Neural progenitor cell (in vitro differentiated cells): Measurements from ENCODE around the gene ZBTB20. TPM values are rescaled to one million over a fixed set of nuclear protein-coding genes. Genes with fewer than 3 reads are reported as not detected.

Source experiments
- DNase-seq: peaks from one replicate; pipeline ENCODE4 v3.0.0-alpha.2; 2016; ENCODE audit warnings: low spot score
- H2AFZ ChIP-seq: fragments of 200-600 bp; sonication (generic); replicated peaks from 2 replicates; pipeline ENCODE4 v1.6.1; 2016; ENCODE audit warnings: antibody characterized with exemption
- H3F3A ChIP-seq: fragments of 200-600 bp; sonication (generic); 2 replicates; pipeline ENCODE4 v1.6.1; 2016; ENCODE audit warnings: antibody characterized with exemption, low read depth
- H3K27ac ChIP-seq: fragments of 200-600 bp; sonication (generic); 2 replicates; pipeline ENCODE4 v1.5.1; 2016; ENCODE audit warnings: mild to moderate bottlenecking
- H3K27me3 ChIP-seq: fragments of 200-600 bp; sonication (generic); 2 replicates; pipeline ENCODE4 v1.6.1; 2016; ENCODE audit warnings: mild to moderate bottlenecking, moderate library complexity
- H3K36me3 ChIP-seq: fragments of 200-600 bp; sonication (generic); 2 replicates; pipeline ENCODE4 v1.5.1; 2016
- H3K4me1 ChIP-seq: fragments of 200-600 bp; sonication (generic); 2 replicates; pipeline ENCODE4 v1.6.1; 2016; ENCODE audit warnings: mixed run types
- H3K4me2 ChIP-seq: fragments of 200-600 bp; sonication (generic); 2 replicates; pipeline ENCODE4 v1.6.1; 2016
- H3K4me3 ChIP-seq: fragments of 200-600 bp; sonication (generic); 2 replicates; pipeline ENCODE4 v1.5.1; 2016
- H3K79me2 ChIP-seq: fragments of 200-600 bp; sonication (generic); 2 replicates; pipeline ENCODE4 v1.6.1; 2016; ENCODE audit warnings: low read depth
- H3K9ac ChIP-seq: fragments of 200-600 bp; sonication (generic); 2 replicates; pipeline ENCODE4 v1.6.1; 2016
- H3K9me3 ChIP-seq: fragments of 200-600 bp; sonication (generic); 2 replicates; pipeline ENCODE4 v1.5.1; 2016; ENCODE audit warnings: low read depth
- H4K20me1 ChIP-seq: fragments of 200-600 bp; sonication (generic); 2 replicates; pipeline ENCODE4 v1.6.1; 2016; ENCODE audit warnings: low read depth
- H3K27ac Mint-ChIP-seq: 3 replicates; pipeline ENCODE4 v1.8.0; 2021; ENCODE audit warnings: mixed read lengths
- H3K27me3 Mint-ChIP-seq: 2 replicates; pipeline ENCODE4 v1.8.0; 2022; ENCODE audit warnings: low read depth, mild to moderate bottlenecking, inconsistent platforms, moderate library complexity, mixed read lengths; ENCODE audit not compliant: insufficient read depth
- H3K36me3 Mint-ChIP-seq: 3 replicates; pipeline ENCODE4 v1.8.0; 2021; ENCODE audit warnings: mixed read lengths
- H3K4me1 Mint-ChIP-seq: 3 replicates; pipeline ENCODE4 v1.8.0; 2021; ENCODE audit warnings: mixed read lengths
- H3K4me3 Mint-ChIP-seq: 3 replicates; pipeline ENCODE4 v1.8.0; 2021; ENCODE audit warnings: mild to moderate bottlenecking, moderate library complexity, mixed read lengths
- H3K9me3 Mint-ChIP-seq: 3 replicates; pipeline ENCODE4 v1.8.0; 2020; ENCODE audit warnings: mixed read lengths
- EZH2 ChIP-seq: fragments of 200-600 bp; sonication (generic); IDR thresholded peaks from 2 replicates; pipeline ENCODE4 v1.6.1; 2017; ENCODE audit warnings: antibody characterized with exemption, mild to moderate bottlenecking, moderate library complexity
- EZH2phosphoT487 ChIP-seq: fragments of 200-600 bp; sonication (generic); IDR thresholded peaks from 2 replicates; pipeline ENCODE4 v1.6.1; 2017; ENCODE audit warnings: antibody characterized with exemption
- total RNA-seq: library from RNA; depleted of rRNA; stranded (reverse); fragments of >200 nt; gene quantifications from 2 replicates; pipeline ENCODE4 v1.2.3, GENCODE V29; 2015; ENCODE audit warnings: low replicate concordance
- TF ChIP-seq, protein P1 (sequence below): fragments of 200-600 bp; sonication (generic); IDR thresholded peaks from 2 replicates; pipeline ENCODE4 v1.5.1; 2017; ENCODE audit warnings: antibody characterized with exemption, mild to moderate bottlenecking

ZBTB20 gene
- total RNA-seq, 1 donor from 2014 or later: 1.9 TPM

DNA sequence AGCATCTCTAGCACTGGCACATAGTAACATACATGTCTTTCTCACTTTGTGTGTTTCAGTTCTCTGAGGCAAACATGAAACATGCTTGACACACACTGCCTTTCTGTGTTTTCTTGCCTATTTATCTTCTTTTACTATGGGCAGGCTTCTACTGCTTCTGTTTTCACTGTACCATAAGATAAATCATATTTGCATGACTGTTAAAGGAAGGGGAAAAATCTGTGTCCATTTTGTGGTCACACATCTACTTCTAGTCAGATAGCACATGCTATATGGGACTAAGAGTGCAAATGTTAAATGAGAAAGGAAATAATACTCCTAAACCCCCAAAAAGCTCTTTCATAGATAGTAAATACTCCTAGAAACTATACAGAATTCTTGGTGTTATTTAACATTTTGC is 386.4 kb downstream of the ZBTB20 start:
- DNase-seq: no peak
- Mint-ChIP-seq H3K4me1 (peaks cover 14% of the 10 kb centered on the region), H3K9me3 (no peaks in the 10 kb centered on the region), H3K27ac (no peak overlapping the region), H3K36me3 (no peaks in the 10 kb centered on the region), H3K4me3 (no peak overlapping the region), H3K27me3 (no peaks in the 10 kb centered on the region)
- no peaks in the 10 kb centered on the region for H3K36me3 ChIP-seq
- no peak overlapping the region for H3K4me2 ChIP-seq
- no peaks in the 10 kb centered on the region for H3K4me1 ChIP-seq
- H2AFZ ChIP-seq: no peak overlapping the region
- no peaks in the 10 kb centered on the region for H3K79me2 ChIP-seq
- H4K20me1 ChIP-seq: no peaks in the 10 kb centered on the region
- TF ChIP-seq, protein P1, sequence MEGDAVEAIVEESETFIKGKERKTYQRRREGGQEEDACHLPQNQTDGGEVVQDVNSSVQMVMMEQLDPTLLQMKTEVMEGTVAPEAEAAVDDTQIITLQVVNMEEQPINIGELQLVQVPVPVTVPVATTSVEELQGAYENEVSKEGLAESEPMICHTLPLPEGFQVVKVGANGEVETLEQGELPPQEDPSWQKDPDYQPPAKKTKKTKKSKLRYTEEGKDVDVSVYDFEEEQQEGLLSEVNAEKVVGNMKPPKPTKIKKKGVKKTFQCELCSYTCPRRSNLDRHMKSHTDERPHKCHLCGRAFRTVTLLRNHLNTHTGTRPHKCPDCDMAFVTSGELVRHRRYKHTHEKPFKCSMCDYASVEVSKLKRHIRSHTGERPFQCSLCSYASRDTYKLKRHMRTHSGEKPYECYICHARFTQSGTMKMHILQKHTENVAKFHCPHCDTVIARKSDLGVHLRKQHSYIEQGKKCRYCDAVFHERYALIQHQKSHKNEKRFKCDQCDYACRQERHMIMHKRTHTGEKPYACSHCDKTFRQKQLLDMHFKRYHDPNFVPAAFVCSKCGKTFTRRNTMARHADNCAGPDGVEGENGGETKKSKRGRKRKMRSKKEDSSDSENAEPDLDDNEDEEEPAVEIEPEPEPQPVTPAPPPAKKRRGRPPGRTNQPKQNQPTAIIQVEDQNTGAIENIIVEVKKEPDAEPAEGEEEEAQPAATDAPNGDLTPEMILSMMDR: no peak
- TF ChIP-seq EZH2 (no peak), EZH2phosphoT487 (no peak)
- H3K27ac ChIP-seq: no peak overlapping the region
- H3K27me3 ChIP-seq: no peaks in the 10 kb centered on the region
- H3K4me3 ChIP-seq: no peak overlapping the region
- no peaks in the 10 kb centered on the region for H3K9me3 ChIP-seq
- no peaks in the 10 kb centered on the region for H3F3A ChIP-seq
- no peak overlapping the region for H3K9ac ChIP-seq

DNA sequence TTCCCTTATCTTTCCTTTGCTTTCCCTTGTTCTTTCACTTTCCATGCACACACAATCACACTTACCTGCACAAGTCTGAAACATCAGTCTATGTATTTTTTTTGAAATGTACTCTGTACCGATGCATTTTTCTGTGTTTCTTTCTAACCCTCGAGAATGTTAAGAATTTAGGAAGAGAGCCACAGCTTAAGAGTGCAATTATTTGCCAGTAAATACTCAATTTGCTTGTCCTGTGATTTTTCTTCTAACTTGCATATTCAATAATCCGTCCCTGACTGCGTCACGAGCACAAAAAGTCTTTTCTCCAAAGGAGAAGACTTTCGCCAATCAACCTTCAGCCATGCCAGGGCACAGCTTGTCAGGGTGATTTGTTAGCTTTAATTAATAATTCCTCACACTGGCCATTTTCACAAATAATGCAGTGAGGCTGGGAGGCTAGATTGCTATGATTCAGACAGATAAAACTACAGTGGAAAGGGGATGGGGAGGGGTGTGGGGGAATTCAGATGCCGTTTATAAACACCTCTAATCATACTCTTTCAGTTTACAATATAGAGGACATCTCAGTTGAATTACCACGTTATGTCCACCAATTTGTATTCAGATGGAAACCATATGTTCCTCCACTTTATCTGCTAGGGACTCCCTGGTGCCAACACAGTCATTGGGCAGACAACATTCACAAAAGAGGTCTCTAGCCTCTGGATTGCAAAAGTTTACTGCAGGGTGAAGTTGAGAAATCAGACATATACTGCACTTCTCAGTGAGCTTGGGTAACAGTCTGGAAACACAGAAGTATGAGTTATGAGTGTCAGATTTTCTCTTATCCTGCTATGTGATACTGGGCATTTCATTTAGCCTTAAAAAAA is 388.0 kb downstream of the ZBTB20 start:
- Histone ChIP-seq H4K20me1 (no peaks in the 10 kb centered on the region), H3K4me2 (no peak overlapping the region), H3K27ac (no peak overlapping the region), H3K9me3 (no peaks in the 10 kb centered on the region), H3K9ac (no peak overlapping the region), H3F3A (no peaks in the 10 kb centered on the region), H3K4me3 (no peak overlapping the region), H3K36me3 (no peaks in the 10 kb centered on the region), H3K4me1 (no peaks in the 10 kb centered on the region), H3K79me2 (no peaks in the 10 kb centered on the region), H2AFZ (no peak overlapping the region), H3K27me3 (no peaks in the 10 kb centered on the region)
- DNase-seq: no peak
- no peaks in the 10 kb centered on the region for H3K9me3 Mint-ChIP-seq
- TF ChIP-seq EZH2phosphoT487 (no peak), EZH2 (no peak)
- TF ChIP-seq, protein P1: no peak
- H3K4me3 Mint-ChIP-seq: no peak overlapping the region
- H3K36me3 Mint-ChIP-seq: no peaks in the 10 kb centered on the region
- peaks cover 9% of the 10 kb centered on the region for H3K4me1 Mint-ChIP-seq
- no peak overlapping the region for H3K27ac Mint-ChIP-seq
- no peaks in the 10 kb centered on the region for H3K27me3 Mint-ChIP-seq

DNA sequence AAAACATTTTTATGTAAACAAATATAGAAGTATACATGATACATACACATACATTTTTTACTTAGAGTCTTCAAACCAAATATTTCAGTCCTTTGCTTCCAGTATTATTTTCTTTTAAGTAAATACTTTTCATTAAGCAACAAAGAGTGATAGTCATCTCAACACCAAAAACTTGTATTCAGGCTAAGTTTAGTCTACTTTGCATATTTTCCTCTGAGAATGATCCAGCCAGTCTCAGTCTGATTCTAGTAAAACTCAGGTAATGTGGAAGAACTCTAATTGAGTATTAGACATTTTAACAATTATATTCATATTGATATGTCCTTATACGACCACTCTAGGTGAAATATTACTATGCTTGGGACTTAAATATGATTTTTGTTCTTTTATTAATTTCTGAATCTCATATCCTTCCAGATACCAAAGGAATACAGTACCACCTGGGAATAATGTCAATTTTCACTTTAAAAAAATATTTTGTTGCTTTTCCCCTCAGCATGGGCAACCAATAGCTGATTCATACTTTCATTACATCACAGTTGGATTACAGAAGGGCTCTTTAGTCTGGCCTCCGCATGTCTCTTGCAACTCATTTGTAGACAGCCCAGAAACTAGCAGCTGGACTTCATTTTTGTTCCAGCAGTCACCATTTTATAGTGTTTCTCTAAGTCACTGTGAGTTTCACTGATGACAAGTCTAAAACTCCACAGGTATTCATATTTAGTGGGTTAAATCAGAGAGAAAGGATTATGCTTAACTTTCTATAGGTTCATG is 390.4 kb downstream of the ZBTB20 start:
- TF ChIP-seq EZH2phosphoT487 (no peak), EZH2 (no peak)
- TF ChIP-seq, protein P1: no peak
- H3F3A ChIP-seq: no peaks in the 10 kb centered on the region
- H3K27me3 ChIP-seq: no peaks in the 10 kb centered on the region
- no peaks in the 10 kb centered on the region for H3K79me2 ChIP-seq
- Mint-ChIP-seq H3K36me3 (no peaks in the 10 kb centered on the region), H3K4me3 (no peak overlapping the region), H3K4me1 (peaks cover 13% of the 10 kb centered on the region), H3K9me3 (no peaks in the 10 kb centered on the region), H3K27me3 (no peaks in the 10 kb centered on the region), H3K27ac (peak overlapping the region; percentile 34)
- H3K9me3 ChIP-seq: no peaks in the 10 kb centered on the region
- no peak overlapping the region for H3K27ac ChIP-seq
- H3K36me3 ChIP-seq: no peaks in the 10 kb centered on the region
- no peaks in the 10 kb centered on the region for H3K4me1 ChIP-seq
- no peaks in the 10 kb centered on the region for H4K20me1 ChIP-seq
- no peak for DNase-seq
- H3K4me2 ChIP-seq: no peak overlapping the region
- no peak overlapping the region for H3K9ac ChIP-seq
- no peak overlapping the region for H3K4me3 ChIP-seq
- no peak overlapping the region for H2AFZ ChIP-seq
